Fibroblast of lung (primary cell): ENCODE data around the gene USH1C.

Experiments used
- EZH2 ChIP-seq: IDR thresholded peaks from 2 replicates; pipeline ENCODE4 v1.5.1; 2012; ENCODE audit warnings: low read length, control low read depth, mild to moderate bottlenecking; ENCODE audit errors: missing control alignments
- TF ChIP-seq, protein P1 (sequence below), 2 donors: IDR thresholded peaks in 1 of 2; conservative IDR thresholded peaks in 1 of 2; 1 replicate in 1 of 2; 2 replicates in 1 of 2; pipeline ENCODE4 v1.5.1; 2011 to 2012; ENCODE audit warnings: low read length in 2 of 2, control low read depth in 1 of 2, inconsistent platforms in 1 of 2, low read depth in 1 of 2, mild to moderate bottlenecking in 1 of 2

DNA sequence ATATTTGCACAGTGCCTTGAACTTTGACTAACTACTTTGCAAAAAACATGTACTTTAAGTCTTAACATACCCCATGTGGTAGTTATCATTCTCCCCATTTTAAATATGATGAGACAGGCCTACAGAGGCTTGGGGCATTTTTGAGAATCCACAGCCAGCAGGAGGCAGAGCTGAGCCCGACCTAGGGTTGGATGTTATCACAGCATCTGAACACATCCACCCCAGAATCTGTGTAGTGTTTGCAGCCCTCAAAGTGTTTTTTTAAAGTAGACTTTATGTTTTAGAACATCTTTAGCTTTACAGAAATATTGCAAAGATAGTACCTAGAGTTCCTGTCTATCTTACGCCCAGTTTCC lies 20.4 kb upstream of the USH1C start:
- TF ChIP-seq, protein P1, sequence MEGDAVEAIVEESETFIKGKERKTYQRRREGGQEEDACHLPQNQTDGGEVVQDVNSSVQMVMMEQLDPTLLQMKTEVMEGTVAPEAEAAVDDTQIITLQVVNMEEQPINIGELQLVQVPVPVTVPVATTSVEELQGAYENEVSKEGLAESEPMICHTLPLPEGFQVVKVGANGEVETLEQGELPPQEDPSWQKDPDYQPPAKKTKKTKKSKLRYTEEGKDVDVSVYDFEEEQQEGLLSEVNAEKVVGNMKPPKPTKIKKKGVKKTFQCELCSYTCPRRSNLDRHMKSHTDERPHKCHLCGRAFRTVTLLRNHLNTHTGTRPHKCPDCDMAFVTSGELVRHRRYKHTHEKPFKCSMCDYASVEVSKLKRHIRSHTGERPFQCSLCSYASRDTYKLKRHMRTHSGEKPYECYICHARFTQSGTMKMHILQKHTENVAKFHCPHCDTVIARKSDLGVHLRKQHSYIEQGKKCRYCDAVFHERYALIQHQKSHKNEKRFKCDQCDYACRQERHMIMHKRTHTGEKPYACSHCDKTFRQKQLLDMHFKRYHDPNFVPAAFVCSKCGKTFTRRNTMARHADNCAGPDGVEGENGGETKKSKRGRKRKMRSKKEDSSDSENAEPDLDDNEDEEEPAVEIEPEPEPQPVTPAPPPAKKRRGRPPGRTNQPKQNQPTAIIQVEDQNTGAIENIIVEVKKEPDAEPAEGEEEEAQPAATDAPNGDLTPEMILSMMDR (conservative IDR thresholded peaks at IDR 0.05 in 1 of 2, IDR thresholded peaks at IDR 0.05 in 1 of 2; ENCODE audit: low read depth in 1 of 2, low read length in 2 of 2) = peak in 1 of 2 donors; percentile 19
- no peak for TF ChIP-seq EZH2
